WTC11 (cell line): Measurements from ENCODE around the gene WARS2. TPM values are rescaled to one million over a fixed set of nuclear protein-coding genes. Genes with fewer than 3 reads are reported as not detected.

ENCODE experiments used
- ATAC-seq: fragments of 200-7000 bp; cut with Tn5 transposase; 2 replicates; pipeline ENCODE4 v1.10.0; 2021; ENCODE audit warnings: mild to moderate bottlenecking, moderate library complexity
- CTCF ChIA-PET: fragments of 300-600 bp; sonication (Branson Sonifier 250); formaldehyde crosslinking; loops from one replicate; lab custom pipeline; 2021; ENCODE audit warnings: antibody characterized with exemption; lab: Charles Lee
- POLR2A ChIA-PET: fragments of 350-600 bp; sonication (Branson Sonifier 250); formaldehyde crosslinking; loops from one replicate; lab custom pipeline; 2021; ENCODE audit warnings: antibody characterized with exemption; lab: Charles Lee
- DNase-seq: peaks from one replicate; pipeline ENCODE4 v3.0.0; 2021; ENCODE audit warnings: low spot score
- H3K27ac Mint-ChIP-seq: 2 replicates; pipeline ENCODE4 v1.8.0; 2021; ENCODE audit warnings: mixed read lengths
- H3K27me3 Mint-ChIP-seq: 2 replicates; pipeline ENCODE4 v1.8.0; 2021; ENCODE audit warnings: low read depth, mild to moderate bottlenecking, moderate library complexity, mixed read lengths
- H3K36me3 Mint-ChIP-seq: 2 replicates; pipeline ENCODE4 v1.8.0; 2021; ENCODE audit warnings: mixed read lengths
- H3K4me1 Mint-ChIP-seq: 2 replicates; pipeline ENCODE4 v1.8.0; 2022; ENCODE audit warnings: mixed read lengths
- H3K4me3 Mint-ChIP-seq: 2 replicates; pipeline ENCODE4 v1.8.0; 2021; ENCODE audit warnings: mild to moderate bottlenecking, moderate library complexity, mixed read lengths
- H3K9me3 Mint-ChIP-seq: 2 replicates; pipeline ENCODE4 v1.8.0; 2021; ENCODE audit warnings: mixed read lengths
- ATF2 ChIP-seq: sonication (generic); formaldehyde crosslinking; IDR thresholded peaks from 2 replicates; pipeline ENCODE4 v1.8.1; 2022; ENCODE audit warnings: low read depth, missing genetic modification reagents, borderline replicate concordance
- CBFB ChIP-seq: sonication (generic); formaldehyde crosslinking; IDR thresholded peaks from 2 replicates; pipeline ENCODE4 v1.8.1; 2022; ENCODE audit warnings: mild to moderate bottlenecking, low read depth, missing genetic modification reagents
- CREB1 ChIP-seq: sonication (generic); formaldehyde crosslinking; IDR thresholded peaks from 2 replicates; pipeline ENCODE4 v1.8.0; 2023; ENCODE audit warnings: mild to moderate bottlenecking, missing genetic modification reagents
- CREM ChIP-seq: sonication (generic); formaldehyde crosslinking; IDR thresholded peaks from 2 replicates; pipeline ENCODE4 v1.8.1; 2022; ENCODE audit warnings: mild to moderate bottlenecking, missing genetic modification reagents, moderate library complexity
- ELF4 ChIP-seq: sonication (generic); formaldehyde crosslinking; IDR thresholded peaks from 2 replicates; pipeline ENCODE4 v1.8.1; 2022; ENCODE audit warnings: low read depth, mild to moderate bottlenecking, moderate library complexity, missing genetic modification reagents
- GABPB1 ChIP-seq: sonication (generic); formaldehyde crosslinking; IDR thresholded peaks from 2 replicates; pipeline ENCODE4 v1.8.1; 2023; ENCODE audit warnings: mild to moderate bottlenecking, missing genetic modification reagents
- HMGA2 ChIP-seq: fragments of 250-450 bp; sonication (Bioruptor Pico); IDR thresholded peaks from 2 replicates; pipeline ENCODE4 v1.4.0; 2021; ENCODE audit warnings: mild to moderate bottlenecking, moderate library complexity
- NFE2L1 ChIP-seq: sonication (generic); formaldehyde crosslinking; IDR thresholded peaks from 2 replicates; pipeline ENCODE4 v1.8.1; 2023; ENCODE audit warnings: missing genetic modification reagents
- NR1H2 ChIP-seq: sonication (generic); formaldehyde crosslinking; IDR thresholded peaks from 2 replicates; pipeline ENCODE4 v1.9.0; 2021; ENCODE audit warnings: mild to moderate bottlenecking, moderate library complexity, missing genetic modification reagents
- NR2C2 ChIP-seq: sonication (generic); formaldehyde crosslinking; IDR thresholded peaks from 2 replicates; pipeline ENCODE4 v1.8.0; 2022; ENCODE audit warnings: mild to moderate bottlenecking, missing genetic modification reagents
- OVOL2 ChIP-seq: fragments of 250-450 bp; sonication (Bioruptor Pico); IDR thresholded peaks from 2 replicates; pipeline ENCODE4 v1.9.0; 2021; ENCODE audit warnings: mild to moderate bottlenecking, borderline replicate concordance
- ZBTB21 ChIP-seq: sonication (generic); formaldehyde crosslinking; IDR thresholded peaks from 2 replicates; pipeline ENCODE4 v1.8.1; 2023; ENCODE audit warnings: mild to moderate bottlenecking, missing genetic modification reagents, borderline replicate concordance
- ZNF532 ChIP-seq: fragments of 250-450 bp; sonication (Bioruptor Pico); IDR thresholded peaks from 2 replicates; pipeline ENCODE4 v1.9.0; 2021; ENCODE audit warnings: mild to moderate bottlenecking, borderline replicate concordance
- ZSCAN18 ChIP-seq: fragments of 250-450 bp; sonication (Bioruptor Pico); IDR thresholded peaks from 2 replicates; pipeline ENCODE4 v2.1.2; 2022; ENCODE audit warnings: mild to moderate bottlenecking, moderate library complexity
- total RNA-seq: library from RNA; stranded (reverse); gene quantifications from 3 replicates; pipeline ENCODE4 v1.2.3, GENCODE V29; 2021
- TF ChIP-seq, protein P1 (sequence below): sonication (generic); formaldehyde crosslinking; IDR thresholded peaks from 2 replicates; pipeline ENCODE4 v1.8.0; 2023; ENCODE audit warnings: missing genetic modification reagents, mild to moderate bottlenecking, borderline replicate concordance
- TF ChIP-seq, protein P2 (sequence below): sonication (generic); formaldehyde crosslinking; IDR thresholded peaks from 2 replicates; pipeline ENCODE4 v1.8.0; 2023; ENCODE audit warnings: missing genetic modification reagents
- TF ChIP-seq, protein P3 (sequence below): sonication (generic); formaldehyde crosslinking; IDR thresholded peaks from 2 replicates; pipeline ENCODE4 v1.8.1; 2023; ENCODE audit warnings: mild to moderate bottlenecking, missing genetic modification reagents, borderline replicate concordance
- TF ChIP-seq, protein P4 (sequence below): fragments of 250-450 bp; sonication (Bioruptor Pico); IDR thresholded peaks from 2 replicates; pipeline ENCODE4 v1.9.0; 2021; ENCODE audit warnings: mild to moderate bottlenecking

Gene WARS2
- total RNA-seq, 1 experiment from 2014 or later, result 9.3 TPM

DNA sequence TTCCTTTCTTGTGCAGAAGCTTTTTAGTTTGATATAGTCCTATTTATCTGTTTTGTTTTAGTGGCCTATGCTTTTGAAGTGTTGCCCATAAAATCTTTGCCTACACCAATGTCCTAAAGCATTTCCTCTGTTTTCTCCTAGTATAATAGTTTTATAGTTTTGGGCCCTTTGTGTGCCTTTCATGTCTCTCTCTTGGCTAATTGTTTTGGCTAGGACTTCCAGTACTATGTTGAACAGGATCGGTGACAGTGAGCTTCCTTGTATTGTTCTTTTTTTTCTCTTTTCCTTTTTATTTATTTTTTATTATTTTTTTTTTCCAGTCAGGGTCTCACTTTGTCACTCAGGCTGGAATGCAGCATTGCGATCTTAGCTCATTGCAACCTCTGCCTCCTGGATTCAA, 47.0 kb upstream of the WARS2 start:
- CTCF ChIA-PET, result interaction anchor here (0.9 to 1.4 kb wide), 2 partner anchors 10 to 88 kb away, joined by 5 read pairs; no protein-coding TSS in a partner anchor
- no peaks in the 10 kb centered on the region for H3K36me3 Mint-ChIP-seq

DNA sequence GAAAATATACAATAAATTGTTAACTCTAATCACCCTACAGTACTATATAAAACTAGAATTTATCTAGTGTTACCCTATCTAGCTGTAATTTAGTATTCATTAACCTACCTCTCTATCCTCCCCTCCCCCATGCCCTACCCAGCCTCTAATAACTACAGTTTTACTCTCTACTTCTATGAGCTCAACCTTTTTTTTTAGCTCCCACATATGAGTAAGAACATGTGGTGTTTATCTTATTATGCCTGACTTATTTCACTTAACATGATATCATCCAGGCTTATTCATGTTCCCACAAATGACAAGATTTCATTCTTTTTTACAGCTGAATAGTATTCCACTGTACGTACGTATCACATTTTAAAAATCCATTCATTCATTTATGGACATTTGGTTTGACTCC, 46.0 kb upstream of the WARS2 start:
- Mint-ChIP-seq H3K4me3 (no peak overlapping the region), H3K9me3 (peaks cover 4% of the 10 kb centered on the region), H3K27ac (no peak overlapping the region), H3K36me3 (no peaks in the 10 kb centered on the region), H3K4me1 (no peaks in the 10 kb centered on the region), H3K27me3 (no peaks in the 10 kb centered on the region)
- ChIA-PET POLR2A (no interaction called here), CTCF (no interaction called here)
- DNase-seq (no peak), ATAC-seq (no peak)
- no peak for TF ChIP-seq CREB1 (CRISPR knock-in tag)
- no peak for TF ChIP-seq ZNF532 (CRISPR knock-in tag)
- no peak for TF ChIP-seq NFE2L1 (CRISPR knock-in tag)
- no peak for TF ChIP-seq NR2C2
- no peak for TF ChIP-seq ELF4 (CRISPR knock-in tag)
- no peak for TF ChIP-seq CREM (CRISPR knock-in tag)
- no peak for TF ChIP-seq GABPB1
- TF ChIP-seq CBFB (CRISPR knock-in tag), result no peak
- TF ChIP-seq, protein P1, sequence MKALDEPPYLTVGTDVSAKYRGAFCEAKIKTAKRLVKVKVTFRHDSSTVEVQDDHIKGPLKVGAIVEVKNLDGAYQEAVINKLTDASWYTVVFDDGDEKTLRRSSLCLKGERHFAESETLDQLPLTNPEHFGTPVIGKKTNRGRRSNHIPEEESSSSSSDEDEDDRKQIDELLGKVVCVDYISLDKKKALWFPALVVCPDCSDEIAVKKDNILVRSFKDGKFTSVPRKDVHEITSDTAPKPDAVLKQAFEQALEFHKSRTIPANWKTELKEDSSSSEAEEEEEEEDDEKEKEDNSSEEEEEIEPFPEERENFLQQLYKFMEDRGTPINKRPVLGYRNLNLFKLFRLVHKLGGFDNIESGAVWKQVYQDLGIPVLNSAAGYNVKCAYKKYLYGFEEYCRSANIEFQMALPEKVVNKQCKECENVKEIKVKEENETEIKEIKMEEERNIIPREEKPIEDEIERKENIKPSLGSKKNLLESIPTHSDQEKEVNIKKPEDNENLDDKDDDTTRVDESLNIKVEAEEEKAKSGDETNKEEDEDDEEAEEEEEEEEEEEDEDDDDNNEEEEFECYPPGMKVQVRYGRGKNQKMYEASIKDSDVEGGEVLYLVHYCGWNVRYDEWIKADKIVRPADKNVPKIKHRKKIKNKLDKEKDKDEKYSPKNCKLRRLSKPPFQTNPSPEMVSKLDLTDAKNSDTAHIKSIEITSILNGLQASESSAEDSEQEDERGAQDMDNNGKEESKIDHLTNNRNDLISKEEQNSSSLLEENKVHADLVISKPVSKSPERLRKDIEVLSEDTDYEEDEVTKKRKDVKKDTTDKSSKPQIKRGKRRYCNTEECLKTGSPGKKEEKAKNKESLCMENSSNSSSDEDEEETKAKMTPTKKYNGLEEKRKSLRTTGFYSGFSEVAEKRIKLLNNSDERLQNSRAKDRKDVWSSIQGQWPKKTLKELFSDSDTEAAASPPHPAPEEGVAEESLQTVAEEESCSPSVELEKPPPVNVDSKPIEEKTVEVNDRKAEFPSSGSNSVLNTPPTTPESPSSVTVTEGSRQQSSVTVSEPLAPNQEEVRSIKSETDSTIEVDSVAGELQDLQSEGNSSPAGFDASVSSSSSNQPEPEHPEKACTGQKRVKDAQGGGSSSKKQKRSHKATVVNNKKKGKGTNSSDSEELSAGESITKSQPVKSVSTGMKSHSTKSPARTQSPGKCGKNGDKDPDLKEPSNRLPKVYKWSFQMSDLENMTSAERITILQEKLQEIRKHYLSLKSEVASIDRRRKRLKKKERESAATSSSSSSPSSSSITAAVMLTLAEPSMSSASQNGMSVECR (CRISPR knock-in tag), result no peak
- TF ChIP-seq, protein P2, sequence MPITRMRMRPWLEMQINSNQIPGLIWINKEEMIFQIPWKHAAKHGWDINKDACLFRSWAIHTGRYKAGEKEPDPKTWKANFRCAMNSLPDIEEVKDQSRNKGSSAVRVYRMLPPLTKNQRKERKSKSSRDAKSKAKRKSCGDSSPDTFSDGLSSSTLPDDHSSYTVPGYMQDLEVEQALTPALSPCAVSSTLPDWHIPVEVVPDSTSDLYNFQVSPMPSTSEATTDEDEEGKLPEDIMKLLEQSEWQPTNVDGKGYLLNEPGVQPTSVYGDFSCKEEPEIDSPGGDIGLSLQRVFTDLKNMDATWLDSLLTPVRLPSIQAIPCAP (CRISPR knock-in tag), result no peak
- TF ChIP-seq ZBTB21, result no peak
- no peak for TF ChIP-seq ATF2 (CRISPR knock-in tag)
- TF ChIP-seq, protein P3, sequence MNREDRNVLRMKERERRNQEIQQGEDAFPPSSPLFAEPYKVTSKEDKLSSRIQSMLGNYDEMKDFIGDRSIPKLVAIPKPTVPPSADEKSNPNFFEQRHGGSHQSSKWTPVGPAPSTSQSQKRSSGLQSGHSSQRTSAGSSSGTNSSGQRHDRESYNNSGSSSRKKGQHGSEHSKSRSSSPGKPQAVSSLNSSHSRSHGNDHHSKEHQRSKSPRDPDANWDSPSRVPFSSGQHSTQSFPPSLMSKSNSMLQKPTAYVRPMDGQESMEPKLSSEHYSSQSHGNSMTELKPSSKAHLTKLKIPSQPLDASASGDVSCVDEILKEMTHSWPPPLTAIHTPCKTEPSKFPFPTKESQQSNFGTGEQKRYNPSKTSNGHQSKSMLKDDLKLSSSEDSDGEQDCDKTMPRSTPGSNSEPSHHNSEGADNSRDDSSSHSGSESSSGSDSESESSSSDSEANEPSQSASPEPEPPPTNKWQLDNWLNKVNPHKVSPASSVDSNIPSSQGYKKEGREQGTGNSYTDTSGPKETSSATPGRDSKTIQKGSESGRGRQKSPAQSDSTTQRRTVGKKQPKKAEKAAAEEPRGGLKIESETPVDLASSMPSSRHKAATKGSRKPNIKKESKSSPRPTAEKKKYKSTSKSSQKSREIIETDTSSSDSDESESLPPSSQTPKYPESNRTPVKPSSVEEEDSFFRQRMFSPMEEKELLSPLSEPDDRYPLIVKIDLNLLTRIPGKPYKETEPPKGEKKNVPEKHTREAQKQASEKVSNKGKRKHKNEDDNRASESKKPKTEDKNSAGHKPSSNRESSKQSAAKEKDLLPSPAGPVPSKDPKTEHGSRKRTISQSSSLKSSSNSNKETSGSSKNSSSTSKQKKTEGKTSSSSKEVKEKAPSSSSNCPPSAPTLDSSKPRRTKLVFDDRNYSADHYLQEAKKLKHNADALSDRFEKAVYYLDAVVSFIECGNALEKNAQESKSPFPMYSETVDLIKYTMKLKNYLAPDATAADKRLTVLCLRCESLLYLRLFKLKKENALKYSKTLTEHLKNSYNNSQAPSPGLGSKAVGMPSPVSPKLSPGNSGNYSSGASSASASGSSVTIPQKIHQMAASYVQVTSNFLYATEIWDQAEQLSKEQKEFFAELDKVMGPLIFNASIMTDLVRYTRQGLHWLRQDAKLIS (CRISPR knock-in tag), result no peak

More for the DNA sequence above, 47.0 kb upstream of the WARS2 start:
- no peak overlapping the region for H3K27ac Mint-ChIP-seq
- DNase-seq (no peak), ATAC-seq (no peak)
- TF ChIP-seq, protein P4, sequence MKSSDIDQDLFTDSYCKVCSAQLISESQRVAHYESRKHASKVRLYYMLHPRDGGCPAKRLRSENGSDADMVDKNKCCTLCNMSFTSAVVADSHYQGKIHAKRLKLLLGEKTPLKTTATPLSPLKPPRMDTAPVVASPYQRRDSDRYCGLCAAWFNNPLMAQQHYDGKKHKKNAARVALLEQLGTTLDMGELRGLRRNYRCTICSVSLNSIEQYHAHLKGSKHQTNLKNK (CRISPR knock-in tag), result no peak
- TF ChIP-seq GABPB1, result no peak
- TF ChIP-seq ZSCAN18 (CRISPR knock-in tag), result no peak
- no peak for TF ChIP-seq NR1H2 (CRISPR knock-in tag)
- TF ChIP-seq HMGA2 (CRISPR knock-in tag), result no peak
- TF ChIP-seq OVOL2, result no peak
- H3K4me1 Mint-ChIP-seq, result no peaks in the 10 kb centered on the region
- POLR2A ChIA-PET, result no interaction called here
- H3K27me3 Mint-ChIP-seq, result no peaks in the 10 kb centered on the region
- peaks cover 4% of the 10 kb centered on the region for H3K9me3 Mint-ChIP-seq
- H3K4me3 Mint-ChIP-seq, result no peak overlapping the region
